Psoas muscle (tissue), 8 donors: Measurements from ENCODE around the gene AURKAIP1. TPM values are rescaled to one million over a fixed set of nuclear protein-coding genes. Genes with fewer than 3 reads are reported as not detected.

ENCODE experiments used
- ATAC-seq, 4 donors: fragments of 200-7000 bp; cut with Tn5 transposase; one replicate each; pipeline ENCODE4 v1.9.1; 2020; ENCODE audit warnings: moderate library complexity in 3 of 4, mild to moderate bottlenecking in 2 of 4
- DNase-seq, 2 donors: peaks; one replicate each; pipeline ENCODE4 v3.0.0-alpha.2; 2020
- H3K27ac ChIP-seq: fragments of 200-600 bp; one replicate; pipeline ENCODE4 v1.8.0; 2022
- H3K27me3 ChIP-seq, 3 donors: fragments of 200-600 bp in 1 of 3; one replicate each; pipeline versions ENCODE4 v1.6.1 to v1.8.0; 2013 to 2022; ENCODE audit warnings: low read length in 2 of 3, mild to moderate bottlenecking in 2 of 3, moderate library complexity in 1 of 3; ENCODE audit not compliant: insufficient read depth in 3 of 3
- H3K36me3 ChIP-seq, 2 donors: fragments of 200-600 bp in 1 of 2; one replicate each; pipeline versions ENCODE4 v1.6.1 to v1.8.0; 2013 to 2022; ENCODE audit warnings: low read depth in 1 of 2, mild to moderate bottlenecking in 1 of 2, moderate library complexity in 1 of 2; ENCODE audit not compliant: insufficient read depth in 1 of 2
- H3K4me1 ChIP-seq: fragments of 200-600 bp; one replicate; pipeline ENCODE4 v1.8.0; 2022
- H3K4me3 ChIP-seq: fragments of 200-600 bp; one replicate; pipeline ENCODE4 v1.8.0; 2022; ENCODE audit warnings: mild to moderate bottlenecking
- H3K9me3 ChIP-seq: fragments of 200-600 bp; one replicate; pipeline ENCODE4 v1.8.0; 2022
- CTCF ChIP-seq: fragments of 200-600 bp; IDR thresholded peaks from one replicate; pipeline ENCODE4 v1.8.0; 2022; ENCODE audit warnings: antibody characterized with exemption
- WGBS, 3 donors: extraction: QIAGEN DNeasy Blood & Tissue Kit; methylation state at CpG; one replicate each; pipeline versions ENCODE4 v1.1.6 to v1.1.7; 2013; 5-methylcytosine and 5-hydroxymethylcytosine counted together
- intact Hi-C, 2 donors: fragments of 100-400 bp; cut with DNase I; formaldehyde crosslinking; loops; one replicate each; pipeline versions ENCODE4 v1.11.0 to v1.14.2; 2022
- polyA plus RNA-seq, 3 donors: library from polyadenylated mRNA; stranded (reverse); fragments of 200-250 nt; gene quantifications; one replicate each; pipeline ENCODE4 v1.2.3, GENCODE V29; 2013
- total RNA-seq, 4 donors: library from RNA; stranded (reverse); fragmentation: NEBNext Ultra II Directional in 2 of 4; extraction: Animal tissue kit (Norgen Biotek cat#: 25700) in 2 of 4; gene quantifications; one replicate each; pipeline versions ENCODE4 v1.2.1 to v1.2.4, GENCODE V29; 2021 to 2023
- donor health status: healthy with polysubstance abuse.
- donor health status: DM: no; HTN: no; CAD: no; lungs with moderate emphysema.
- donor health status: Bipolar disorder and iron deficiency.
- donor health status: healthy.
- donor health status: DM: yes; HTN: yes; CAD: no.
- donor health status: DM: no; HTN: no; CAD: no.
- donor health status: DM: no; HTN: no; CAD: no.
- donor health status: DM: yes; HTN: yes; CAD: no.

The AURKAIP1 gene
- total and polyA plus RNA-seq, 7 donors: 180 to 534 (median 194) TPM

- intact Hi-C loops: loop anchor here in 1 of 2 donors (2.0 kb wide), 1 partner anchor 24 kb away; the partner anchor contains the start of gene AURKAIP1
- 0% methylated on average over 44 to 54 of the region's 54 CpGs for WGBS, 3 donors
Measured at GRCh38 chr1:1398677-1399186, 23.7 kb upstream of the AURKAIP1 start.

GRCh38 chr1:1397839-1398523, 23.0 kb upstream of the AURKAIP1 start:
- Histone ChIP-seq H3K27me3 (no peaks in the 10 kb centered on the region), H3K4me1 (peaks cover 52% of the 10 kb centered on the region), H3K36me3 (peaks cover 5 to 76% of the 10 kb centered on the region in 2 donors), H3K9me3 (no peaks in the 10 kb centered on the region), H3K27ac (peak overlapping the region; percentile 95), H3K4me3 (peak overlapping the region; percentile 97)
- WGBS, 3 donors: 41 to 48% (median 43%) methylated on average over 19 of the region's 19 CpGs
- no peak for TF ChIP-seq CTCF
- DNase-seq: peak; percentile 60 to 78
- intact Hi-C loops: loop anchor here in 1 of 2 donors (2.0 kb wide), 1 partner anchor 23 kb away; the partner anchor contains the start of gene AURKAIP1
- ATAC-seq: peak in 3 of 4 donors; percentile 5 to 15 (median 8)

More at GRCh38 chr1:1398677-1399186, 23.7 kb upstream of the AURKAIP1 start:
- H3K36me3 ChIP-seq: peaks cover 5 to 76% of the 10 kb centered on the region in 2 donors
- H3K27ac ChIP-seq: peak overlapping the region; percentile 95
- no peak for DNase-seq
- TF ChIP-seq CTCF: no peak
- H3K9me3 ChIP-seq: no peaks in the 10 kb centered on the region
- peak; percentile 0 to 2 (median 1) for ATAC-seq
- H3K4me1 ChIP-seq: peaks cover 46% of the 10 kb centered on the region
- H3K4me3 ChIP-seq: peak overlapping the region; percentile 97
- H3K27me3 ChIP-seq: no peaks in the 10 kb centered on the region

- intact Hi-C loops: no loop called here
Measured at GRCh38 chr1:1395166-1395565, 20.2 kb upstream of the AURKAIP1 start.

GRCh38 chr1:1394116-1394515, 19.1 kb upstream of the AURKAIP1 start:
- peaks cover 38% of the 10 kb centered on the region for H3K4me1 ChIP-seq
- intact Hi-C loops: no loop called here
- H3K36me3 ChIP-seq: peaks cover 8 to 89% of the 10 kb centered on the region in 2 donors

More at GRCh38 chr1:1395166-1395565, 20.2 kb upstream of the AURKAIP1 start:
- Histone ChIP-seq H3K27ac (peak overlapping the region; percentile 68), H3K36me3 (peaks cover 3 to 78% of the 10 kb centered on the region in 2 donors), H3K4me3 (no peak overlapping the region), H3K4me1 (peaks cover 40% of the 10 kb centered on the region), H3K9me3 (no peaks in the 10 kb centered on the region), H3K27me3 (no peaks in the 10 kb centered on the region)
- WGBS, 3 donors: 69 to 79% (median 70%) methylated on average over 11 of the region's 11 CpGs
- ATAC-seq (peak in 1 of 4 donors; percentile 21), DNase-seq (peak in 1 of 2 donors; percentile 53)
- TF ChIP-seq CTCF: no peak

More at GRCh38 chr1:1394116-1394515, 19.1 kb upstream of the AURKAIP1 start:
- TF ChIP-seq CTCF: no peak
- Histone ChIP-seq H3K27me3 (no peaks in the 10 kb centered on the region), H3K4me3 (no peak overlapping the region), H3K9me3 (no peaks in the 10 kb centered on the region), H3K27ac (peak overlapping the region; percentile 68)
- WGBS, 3 donors: 94 to 97% (median 95%) methylated on average over 7 of the region's 7 CpGs
- ATAC-seq (no peak), DNase-seq (no peak)
